ENCODE measurements around the gene ATE1.

- no peak for TF ChIP-seq CTCF (IDR thresholded peaks at IDR 0.05; ENCODE audit: insufficient read depth, low read depth, low read length)
- TF ChIP-seq EZH2 (IDR thresholded peaks at IDR 0.05; ENCODE audit: insufficient read depth, low read length) = no peak
Measured at GRCh38 chr10:121741248-121741792, 186.5 kb downstream of the ATE1 start.
